ACC112 (cell line): Measurements from ENCODE around the gene TM9SF1.

ENCODE experiments used
- H2AFZ ChIP-seq: fragments of 200-600 bp; sonication (generic); one replicate; pipeline ENCODE4 v1.6.0; 2017; ENCODE audit warnings: antibody characterized with exemption, low read length; ENCODE audit not compliant: unreplicated experiment
- H3K27ac ChIP-seq: fragments of 200-600 bp; sonication (generic); 2 replicates; pipeline ENCODE4 v1.5.1; 2014; ENCODE audit warnings: low read depth, mild to moderate bottlenecking, antibody characterized with exemption, low read length, moderate library complexity
- H3K27me3 ChIP-seq: fragments of 200-600 bp; sonication (generic); 2 replicates; pipeline ENCODE4 v1.6.1; 2014; ENCODE audit warnings: mild to moderate bottlenecking, antibody characterized with exemption, low read length, moderate library complexity, mixed read lengths; ENCODE audit not compliant: insufficient read depth
- H3K36me3 ChIP-seq: fragments of 200-600 bp; sonication (generic); 2 replicates; pipeline ENCODE4 v1.6.1; 2016; ENCODE audit warnings: mild to moderate bottlenecking, antibody characterized with exemption, low read length, moderate library complexity, mixed read lengths; ENCODE audit not compliant: insufficient read depth
- H3K4me1 ChIP-seq: fragments of 200-600 bp; sonication (generic); one replicate; pipeline ENCODE4 v1.6.1; 2016; ENCODE audit warnings: low read length, mixed read lengths; ENCODE audit not compliant: insufficient read depth, unreplicated experiment, control insufficient read depth
- H3K4me3 ChIP-seq: fragments of 200-600 bp; sonication (generic); 2 replicates; pipeline ENCODE4 v1.5.1; 2014; ENCODE audit warnings: mild to moderate bottlenecking, low read depth, low read length
- H3K79me2 ChIP-seq: fragments of 200-600 bp; sonication (generic); one replicate; pipeline ENCODE4 v1.6.0; 2016; ENCODE audit warnings: low read length; ENCODE audit not compliant: control insufficient read depth, unreplicated experiment, insufficient read depth

Gene TM9SF1

GRCh38 chr14:24172871-24173281, 22.4 kb downstream of the TM9SF1 start:
- Histone ChIP-seq H3K4me3 (no peak overlapping the region), H2AFZ (no peak overlapping the region), H3K4me1 (no peaks in the 10 kb centered on the region), H3K27me3 (no peaks in the 10 kb centered on the region), H3K27ac (no peak overlapping the region), H3K36me3 (peaks cover 32% of the 10 kb centered on the region), H3K79me2 (no peaks in the 10 kb centered on the region)

DNA sequence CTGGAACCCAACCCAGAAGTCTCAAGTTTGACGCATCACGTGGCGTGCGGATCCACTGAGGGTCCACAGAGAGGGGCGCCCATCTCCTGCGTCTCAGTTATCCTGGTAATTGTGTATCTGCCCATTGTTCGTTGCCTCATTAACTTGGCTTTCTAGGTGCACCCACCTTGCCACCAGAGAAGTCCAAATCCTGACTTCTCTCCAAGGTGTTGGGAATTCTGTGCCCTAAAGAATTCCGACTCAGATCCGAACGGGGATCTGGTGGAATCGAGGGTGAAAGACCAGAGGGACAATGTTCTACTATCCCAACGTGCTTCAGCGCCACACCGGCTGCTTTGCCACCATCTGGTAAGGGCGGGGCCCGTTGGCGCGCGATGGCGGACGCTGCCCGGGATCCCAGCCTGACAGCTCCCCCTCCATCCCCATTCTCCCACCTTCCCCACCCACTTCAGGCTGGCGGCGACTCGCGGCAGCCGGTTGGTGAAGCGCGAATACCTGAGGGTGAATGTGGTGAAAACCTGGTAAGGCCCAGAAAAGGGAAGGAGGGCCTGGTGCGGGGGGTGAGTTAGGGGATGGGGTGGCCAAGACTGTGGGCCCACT, 22.9 kb downstream of the TM9SF1 start:
- Histone ChIP-seq H3K36me3 (peaks cover 36% of the 10 kb centered on the region), H2AFZ (no peak overlapping the region), H3K4me1 (no peaks in the 10 kb centered on the region), H3K27me3 (no peaks in the 10 kb centered on the region), H3K79me2 (no peaks in the 10 kb centered on the region), H3K4me3 (no peak overlapping the region), H3K27ac (no peak overlapping the region)

DNA sequence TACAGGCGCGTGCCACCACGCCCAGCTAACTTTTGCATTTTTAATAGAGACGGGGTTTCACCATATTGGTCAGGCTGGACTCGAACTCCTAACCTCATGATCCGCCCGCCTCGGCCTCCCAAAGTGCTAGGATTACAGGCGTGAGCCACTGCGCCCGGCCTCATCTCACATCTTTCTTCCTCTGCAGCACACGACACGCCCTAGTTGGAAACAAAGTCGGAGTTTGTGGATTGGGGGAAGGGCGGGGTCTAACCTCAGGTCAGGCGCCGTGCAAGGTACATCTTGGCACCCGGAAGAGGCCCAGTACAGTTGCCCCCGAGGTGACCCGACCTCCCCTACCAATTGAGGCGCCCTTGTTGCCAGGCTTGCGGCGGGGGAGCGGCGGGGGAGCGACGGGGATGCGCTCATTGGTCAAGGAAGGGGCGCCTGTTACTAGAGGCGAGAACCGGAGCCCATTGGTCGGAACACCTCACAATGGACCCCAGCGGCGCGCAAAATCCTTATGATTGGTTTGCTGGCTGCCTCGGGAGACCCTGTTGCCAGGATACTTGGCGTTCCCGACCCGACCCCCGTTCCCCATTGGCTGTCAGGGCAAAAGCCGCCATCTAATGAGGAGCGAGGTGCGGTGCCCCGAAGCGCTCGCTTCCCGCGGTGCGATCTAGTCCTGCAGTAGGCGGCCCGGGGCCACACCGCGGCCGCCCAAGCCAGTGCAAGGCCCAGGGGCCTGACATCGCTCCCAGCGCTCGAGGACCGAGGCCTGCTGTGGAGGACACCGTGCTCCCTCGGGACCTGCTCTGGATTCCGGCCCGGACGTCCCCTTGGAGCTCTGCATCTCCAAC, 23.6 kb downstream of the TM9SF1 start, which contains the start of gene REC8:
Gene REC8 (plus strand): TSS at position 659 of the 839 bp plus-strand sequence. CDS start 473 bp downstream, outside the sequence.
- Histone ChIP-seq H3K27me3 (no peaks in the 10 kb centered on the region), H3K36me3 (peaks cover 36% of the 10 kb centered on the region)

GRCh38 chr14:24167469-24168114, 27.6 kb downstream of the TM9SF1 start:
- no peaks in the 10 kb centered on the region for H3K27me3 ChIP-seq
- H3K27ac ChIP-seq, result no peak overlapping the region
- peaks cover 8% of the 10 kb centered on the region for H3K4me1 ChIP-seq
- H2AFZ ChIP-seq, result no peak overlapping the region
- H3K79me2 ChIP-seq, result peaks cover 19% of the 10 kb centered on the region
- peaks cover 53% of the 10 kb centered on the region for H3K36me3 ChIP-seq
- H3K4me3 ChIP-seq, result no peak overlapping the region

More for the DNA sequence above, 23.6 kb downstream of the TM9SF1 start, which contains the start of gene REC8:
- Histone ChIP-seq H3K79me2 (no peaks in the 10 kb centered on the region), H2AFZ (no peak within 1 kb of the TSS), H3K27ac (no peak within 1 kb of the TSS), H3K4me1 (no peaks in the 10 kb centered on the region), H3K4me3 (no peak within 1 kb of the TSS)

DNA sequence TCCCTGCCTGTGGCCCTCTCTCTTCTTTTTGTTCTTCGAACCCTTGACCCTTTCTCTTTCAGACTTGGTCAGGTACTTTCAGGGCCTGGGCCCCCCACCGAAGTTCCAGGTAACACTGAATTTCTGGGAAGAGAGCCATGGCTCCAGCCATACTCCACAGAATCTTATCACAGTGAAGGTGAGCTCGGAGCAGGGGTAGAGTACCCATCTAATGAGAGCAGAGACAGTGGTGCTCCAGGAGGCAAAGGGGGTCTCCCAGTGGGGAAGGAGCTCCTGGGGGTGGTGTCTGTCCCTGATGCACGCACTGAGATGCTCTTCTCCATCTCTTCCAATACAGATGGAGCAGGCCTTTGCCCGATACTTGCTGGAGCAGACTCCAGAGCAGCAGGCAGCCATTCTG, 29.5 kb downstream of the TM9SF1 start:
- peaks cover 48% of the 10 kb centered on the region for H3K36me3 ChIP-seq
- no peak overlapping the region for H3K27ac ChIP-seq
- H2AFZ ChIP-seq, result no peak overlapping the region
- H3K4me1 ChIP-seq, result peaks cover 16% of the 10 kb centered on the region
- H3K4me3 ChIP-seq, result no peak overlapping the region
- peaks cover 34% of the 10 kb centered on the region for H3K79me2 ChIP-seq
- no peaks in the 10 kb centered on the region for H3K27me3 ChIP-seq

DNA sequence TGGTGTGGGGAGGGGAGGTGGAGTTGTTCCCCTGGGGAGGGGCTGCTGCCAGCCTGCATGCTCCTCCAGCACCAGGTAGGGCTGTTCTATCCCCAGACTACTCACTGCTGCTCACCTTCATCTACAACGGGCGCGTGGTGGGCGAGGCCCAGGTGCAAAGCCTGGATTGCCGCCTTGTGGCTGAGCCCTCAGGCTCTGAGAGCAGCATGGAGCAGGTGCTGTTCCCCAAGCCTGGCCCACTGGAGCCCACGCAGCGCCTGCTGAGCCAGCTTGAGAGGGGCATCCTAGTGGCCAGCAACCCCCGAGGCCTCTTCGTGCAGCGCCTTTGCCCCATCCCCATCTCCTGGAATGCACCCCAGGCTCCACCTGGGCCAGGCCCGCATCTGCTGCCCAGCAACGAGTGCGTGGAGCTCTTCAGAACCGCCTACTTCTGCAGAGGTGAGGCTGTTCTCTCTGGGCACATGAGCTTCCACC, 30.7 kb downstream of the TM9SF1 start:
- no peak overlapping the region for H3K27ac ChIP-seq

GRCh38 chr14:24162093-24162492, 33.1 kb downstream of the TM9SF1 start:
- Histone ChIP-seq H3K79me2 (peaks cover 34% of the 10 kb centered on the region), H3K4me1 (peaks cover 22% of the 10 kb centered on the region), H3K36me3 (peaks cover 39% of the 10 kb centered on the region), H3K27ac (peak overlapping the region; percentile 96), H3K4me3 (peak overlapping the region; percentile 91), H2AFZ (no peak overlapping the region), H3K27me3 (no peaks in the 10 kb centered on the region)

More for the DNA sequence above, 30.7 kb downstream of the TM9SF1 start:
- no peaks in the 10 kb centered on the region for H3K27me3 ChIP-seq
- peaks cover 43% of the 10 kb centered on the region for H3K36me3 ChIP-seq
- H3K4me1 ChIP-seq, result peaks cover 22% of the 10 kb centered on the region
- no peak overlapping the region for H3K4me3 ChIP-seq
- H2AFZ ChIP-seq, result no peak overlapping the region
- H3K79me2 ChIP-seq, result peaks cover 34% of the 10 kb centered on the region

DNA sequence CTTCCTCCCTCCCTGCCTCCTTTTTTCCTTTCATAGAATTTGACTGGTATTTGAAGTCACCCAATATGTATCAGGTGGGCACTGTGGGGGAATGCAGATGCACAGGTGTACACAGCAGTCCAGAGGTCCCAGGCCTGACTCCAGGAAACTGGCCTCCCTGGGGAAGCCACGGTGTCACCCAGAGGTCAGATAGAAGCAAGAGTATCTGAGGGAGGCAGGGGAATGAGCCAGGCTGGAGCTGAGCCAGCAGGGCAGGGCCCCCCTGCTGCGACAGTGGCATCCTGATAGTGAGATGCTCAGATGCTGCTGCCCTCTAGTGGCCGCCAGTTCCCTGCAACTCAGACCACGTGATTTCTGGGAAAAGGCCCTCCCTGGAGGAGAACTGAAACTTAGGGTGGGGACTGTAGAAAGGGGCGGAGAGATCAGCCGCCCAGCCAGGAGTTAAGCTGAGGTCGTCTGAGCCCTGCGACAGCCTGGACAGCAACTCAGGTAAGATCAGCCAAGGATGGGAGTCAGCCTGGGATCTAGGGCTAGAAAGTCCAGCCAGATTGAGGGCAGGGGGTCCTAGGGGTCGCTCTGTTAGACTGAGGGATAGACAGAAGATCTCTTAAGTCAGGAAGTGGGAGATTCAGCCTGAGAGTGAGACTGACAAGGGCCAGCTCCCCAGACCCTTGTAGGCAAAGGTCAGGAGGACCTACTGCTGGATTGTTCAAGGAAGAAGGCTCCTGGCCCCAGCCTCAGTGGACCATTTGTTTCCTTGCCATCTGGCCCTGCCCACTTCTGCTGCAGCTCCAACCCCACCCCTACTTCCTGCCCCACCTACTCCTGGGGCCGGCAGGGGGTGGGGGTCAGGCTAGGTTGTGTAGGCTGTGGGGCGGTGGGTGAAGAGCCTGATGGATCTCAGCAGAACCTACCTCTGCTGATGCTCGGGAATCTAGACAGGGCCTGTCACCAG, 34.1 kb downstream of the TM9SF1 start, which contains the start of gene IRF9:
Gene IRF9 (plus strand): TSS at position 416 of the 955 bp plus-strand sequence. CDS start 880 bp downstream, outside the sequence.
- H3K27me3 ChIP-seq, result no peaks in the 10 kb centered on the region
- no peak within 1 kb of the TSS for H2AFZ ChIP-seq
- H3K4me3 ChIP-seq, result peak within 1 kb of the TSS; percentile 91
- H3K4me1 ChIP-seq, result peaks cover 22% of the 10 kb centered on the region
- peak within 1 kb of the TSS; percentile 96 for H3K27ac ChIP-seq
- H3K79me2 ChIP-seq, result peaks cover 34% of the 10 kb centered on the region
- peaks cover 33% of the 10 kb centered on the region for H3K36me3 ChIP-seq

DNA sequence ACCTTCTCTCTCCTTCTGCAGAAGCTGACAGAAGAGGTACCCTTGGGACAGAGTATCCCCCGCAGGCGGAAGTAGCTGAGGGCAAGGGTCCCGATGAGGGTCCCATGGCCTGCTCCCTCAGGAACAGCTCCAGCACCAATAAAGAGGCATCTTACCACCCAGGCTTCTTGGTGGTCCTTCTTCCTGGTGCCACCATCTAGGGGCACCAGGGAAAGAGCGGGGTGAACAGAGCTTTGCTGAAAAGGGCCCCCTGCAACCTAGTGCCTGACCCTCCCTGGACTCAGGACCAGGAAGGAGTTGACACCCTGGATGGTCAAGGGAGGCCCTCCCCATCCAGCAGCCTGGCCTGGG, 34.8 kb downstream of the TM9SF1 start:
- H3K36me3 ChIP-seq, result peaks cover 36% of the 10 kb centered on the region
- no peak overlapping the region for H2AFZ ChIP-seq
- H3K27ac ChIP-seq, result peak overlapping the region; percentile 96
- H3K4me3 ChIP-seq, result no peak overlapping the region
- H3K27me3 ChIP-seq, result no peaks in the 10 kb centered on the region
- H3K79me2 ChIP-seq, result peaks cover 34% of the 10 kb centered on the region
- H3K4me1 ChIP-seq, result peaks cover 22% of the 10 kb centered on the region
